ENCODE measurements around the gene COL2A1. TPM values are rescaled to one million over a fixed set of nuclear protein-coding genes. Genes with fewer than 3 reads are reported as not detected.

The COL2A1 gene
- total and polyA plus RNA-seq, 2 donors (not counting 3 experiments of a cell fraction or from before 2014, with no cell fraction given) = not detected

DNA sequence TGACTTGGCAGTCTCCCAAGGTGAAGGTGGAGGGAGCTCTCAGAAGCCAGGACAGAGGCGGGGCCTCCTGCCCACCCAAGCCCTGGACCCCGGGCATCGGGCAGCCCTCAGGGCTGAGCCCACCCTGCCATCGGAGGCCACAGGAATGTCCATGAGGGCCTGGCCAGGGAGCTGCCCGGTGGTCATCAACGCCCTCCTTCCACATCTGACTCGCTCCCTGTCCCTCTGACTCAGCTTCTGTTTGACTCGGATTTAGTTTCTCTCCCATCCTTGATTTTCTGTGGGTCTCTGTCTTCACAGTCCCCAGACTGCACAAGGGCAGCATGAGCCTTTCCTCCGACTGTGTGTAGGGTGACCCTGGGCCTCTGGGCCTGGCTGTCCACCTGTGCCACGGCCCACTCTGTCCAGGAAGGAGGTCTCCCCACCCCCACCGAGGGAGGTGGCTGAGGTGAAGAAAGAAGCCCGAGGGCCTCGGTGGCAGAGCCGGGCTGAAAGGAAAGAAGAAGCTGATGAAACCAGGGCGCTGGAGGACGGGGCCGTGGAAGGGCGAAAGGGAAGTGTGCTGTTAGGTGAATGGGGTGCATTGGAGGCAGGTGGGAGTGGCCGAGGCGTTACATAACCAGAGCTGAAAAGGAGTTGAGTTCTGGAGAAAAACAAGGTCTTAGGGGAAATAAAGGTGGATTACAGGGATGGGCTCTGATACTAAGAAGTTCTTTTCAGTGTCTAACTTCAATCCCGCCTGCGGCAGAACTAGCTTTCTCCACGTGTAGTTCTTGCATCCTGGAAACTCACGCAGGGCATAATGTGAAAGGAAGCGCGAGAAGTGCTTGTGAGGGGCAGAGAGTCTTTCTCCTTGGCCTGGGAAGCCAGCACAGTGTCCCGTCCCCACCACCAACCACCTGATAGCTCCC, 57.6 kb downstream of the COL2A1 start:
- ChIA-PET POLR2A (interaction anchor here (0.7 kb wide), 1 partner anchor 102 kb away, joined by 6 read pairs; no protein-coding TSS in a partner anchor), CTCF (interaction anchor here (0.8 to 1.5 kb wide), 7 partner anchors 12 to 231 kb away, joined by 3 to 5 read pairs (median 3); partner anchors contain the start of gene TMEM106C)
- Histone ChIP-seq H3K9ac (replicated peaks; ENCODE audit: extremely low read depth, insufficient read depth, low read length) (no peak overlapping the region), H3K4me3 (replicated peaks in 1 of 3; ENCODE audit: insufficient read depth in 1 of 3, low read depth in 1 of 3, low read length in 3 of 3) (no peak overlapping the region), H3K79me2 (ENCODE audit: control insufficient read depth, insufficient read depth, low read length) (no peaks in the 10 kb centered on the region), H3K9me3 (replicated peaks; ENCODE audit: control insufficient read depth, insufficient read depth, low read length) (no peaks in the 10 kb centered on the region), H3K36me3 (ENCODE audit: control insufficient read depth in 2 of 2, extremely low read depth in 1 of 2, insufficient read depth in 2 of 2, low read length in 2 of 2) (no peaks in the 10 kb centered on the region), H3K4me2 (ENCODE audit: insufficient read depth, low read length) (no peak overlapping the region), H3K9me1 (replicated peaks; ENCODE audit: control insufficient read depth, extremely low read depth, insufficient read depth, low read length) (no peaks in the 10 kb centered on the region), H3K4me1 (ENCODE audit: control insufficient read depth, extremely low read depth, insufficient read depth, low read length) (no peaks in the 10 kb centered on the region), H3K27me3 (ENCODE audit: control insufficient read depth in 2 of 2, insufficient read depth in 2 of 2, low read length in 2 of 2) (peaks cover 8 to 10% of the 10 kb centered on the region in 2 experiments), H3K27ac (ENCODE audit: insufficient read depth, low read depth, low read length) (no peak overlapping the region), H2AFZ (ENCODE audit: low read depth, low read length) (no peak overlapping the region), H4K20me1 (replicated peaks; ENCODE audit: control insufficient read depth, extremely low read depth, insufficient read depth, low read length) (no peaks in the 10 kb centered on the region)
- intact Hi-C loops (cut with micrococcal nuclease) (loop anchor here (5.0 kb wide), 1 partner anchor 39 kb away; no protein-coding TSS in a partner anchor), dilution Hi-C loops (cut with MboI; ENCODE audit: extremely low pct_ligation_motif_present, low sequenced_read_pairs) (no loop called here)
- FAIRE-seq = no peak
- DNase-seq (ENCODE audit: low read depth, low spot score) = no peak
- no peak for TF ChIP-seq FOS (IDR thresholded peaks at IDR 0.05; ENCODE audit: borderline replicate concordance, insufficient read depth, low read length)
- no TSS peak for BruUV-seq (replicated peaks)

DNA sequence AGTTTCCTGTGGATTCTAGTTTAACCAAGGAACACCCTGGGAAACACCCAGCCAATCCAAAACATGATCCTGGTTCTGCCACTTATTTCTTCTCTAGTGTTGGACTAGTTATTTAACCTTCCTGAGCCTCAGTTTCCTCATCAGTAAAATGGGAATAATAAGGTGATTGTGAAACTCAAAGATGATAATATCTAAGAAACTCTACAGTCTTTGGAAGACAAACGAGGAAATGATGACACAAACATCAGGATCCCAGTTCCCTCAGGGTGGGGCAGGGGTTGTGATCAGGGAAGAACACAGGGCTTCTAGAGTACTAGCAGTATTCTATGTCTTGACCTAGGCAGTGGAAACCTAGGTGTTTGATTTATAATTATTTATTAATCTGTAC, 58.9 kb downstream of the COL2A1 start:
- no peaks in the 10 kb centered on the region for H3K9me1 ChIP-seq (replicated peaks; ENCODE audit: control insufficient read depth, extremely low read depth, insufficient read depth, low read length)
- no TSS peak for BruUV-seq (replicated peaks)
- H3K4me1 ChIP-seq (ENCODE audit: control insufficient read depth, extremely low read depth, insufficient read depth, low read length) = no peaks in the 10 kb centered on the region
- H3K9ac ChIP-seq (replicated peaks; ENCODE audit: extremely low read depth, insufficient read depth, low read length) = no peak overlapping the region
- DNase-seq (ENCODE audit: low read depth, low spot score) = no peak
- dilution Hi-C loops (cut with MboI; ENCODE audit: extremely low pct_ligation_motif_present, low sequenced_read_pairs) (no loop called here), intact Hi-C loops (cut with micrococcal nuclease) (loop anchor here (5.0 kb wide), 1 partner anchor 38 kb away; no protein-coding TSS in a partner anchor)
- no peaks in the 10 kb centered on the region for H3K9me3 ChIP-seq (replicated peaks; ENCODE audit: control insufficient read depth, insufficient read depth, low read length)
- no peak for FAIRE-seq
- ChIA-PET CTCF (no interaction called here), POLR2A (no interaction called here)
- H3K4me3 ChIP-seq (replicated peaks in 1 of 3; ENCODE audit: insufficient read depth in 1 of 3, low read depth in 1 of 3, low read length in 3 of 3) = no peak overlapping the region
- no peak overlapping the region for H3K4me2 ChIP-seq (ENCODE audit: insufficient read depth, low read length)
- H2AFZ ChIP-seq (ENCODE audit: low read depth, low read length) = no peak overlapping the region
- H3K27ac ChIP-seq (ENCODE audit: insufficient read depth, low read depth, low read length) = no peak overlapping the region
- no peaks in the 10 kb centered on the region for H4K20me1 ChIP-seq (replicated peaks; ENCODE audit: control insufficient read depth, extremely low read depth, insufficient read depth, low read length)
- no peaks in the 10 kb centered on the region for H3K36me3 ChIP-seq (ENCODE audit: control insufficient read depth in 2 of 2, extremely low read depth in 1 of 2, insufficient read depth in 2 of 2, low read length in 2 of 2)
- TF ChIP-seq, protein P1, sequence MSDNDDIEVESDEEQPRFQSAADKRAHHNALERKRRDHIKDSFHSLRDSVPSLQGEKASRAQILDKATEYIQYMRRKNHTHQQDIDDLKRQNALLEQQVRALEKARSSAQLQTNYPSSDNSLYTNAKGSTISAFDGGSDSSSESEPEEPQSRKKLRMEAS (IDR thresholded peaks at IDR 0.05; ENCODE audit: insufficient read depth, insufficient read length) = no peak
- TF ChIP-seq JUN (IDR thresholded peaks at IDR 0.05; ENCODE audit: borderline replicate concordance, insufficient read depth, insufficient read length, low read depth) (no peak), GATA2 (IDR thresholded peaks at IDR 0.05; ENCODE audit: insufficient read depth, insufficient read length, low read depth, low read length) (no peak)
- H3K27me3 ChIP-seq (ENCODE audit: control insufficient read depth in 2 of 2, insufficient read depth in 2 of 2, low read length in 2 of 2) = peaks cover 8 to 13% of the 10 kb centered on the region in 2 experiments
- H3K79me2 ChIP-seq (ENCODE audit: control insufficient read depth, insufficient read depth, low read length) = no peaks in the 10 kb centered on the region

Measured in endothelial cell of umbilical vein (primary cell).